Smooth muscle cell of the umbilical artery (primary cell): Measurements from ENCODE around the gene DPYSL3. TPM values are rescaled to one million over a fixed set of nuclear protein-coding genes. Genes with fewer than 3 reads are reported as not detected.

Experiments used
- total RNA-seq: library from RNA; depleted of rRNA; stranded (reverse); fragments of >200 nt; gene quantifications from 2 replicates; pipeline ENCODE4 v1.2.3, GENCODE V29; 2014

The DPYSL3 gene
- total RNA-seq: 263 and 416 TPM in 2 replicates

GRCh38 chr5:147509710-147510651, at the start of gene DPYSL3:
TSS of gene DPYSL3 (minus strand) at chr5:147510068. CDS start at chr5:147509858, 210 bp downstream.

